NT2/D1 (cell line): Measurements from ENCODE around the gene PDE6B.

ENCODE experiments used
- YY1 ChIP-seq: IDR thresholded peaks from 2 replicates; pipeline ENCODE4 v1.6.1; 2011; ENCODE audit not compliant: insufficient read length, insufficient read depth
- ZNF274 ChIP-seq: IDR thresholded peaks from 2 replicates; pipeline ENCODE4 v1.6.1; 2011; ENCODE audit warnings: mild to moderate bottlenecking, low read depth, low read length

DNA sequence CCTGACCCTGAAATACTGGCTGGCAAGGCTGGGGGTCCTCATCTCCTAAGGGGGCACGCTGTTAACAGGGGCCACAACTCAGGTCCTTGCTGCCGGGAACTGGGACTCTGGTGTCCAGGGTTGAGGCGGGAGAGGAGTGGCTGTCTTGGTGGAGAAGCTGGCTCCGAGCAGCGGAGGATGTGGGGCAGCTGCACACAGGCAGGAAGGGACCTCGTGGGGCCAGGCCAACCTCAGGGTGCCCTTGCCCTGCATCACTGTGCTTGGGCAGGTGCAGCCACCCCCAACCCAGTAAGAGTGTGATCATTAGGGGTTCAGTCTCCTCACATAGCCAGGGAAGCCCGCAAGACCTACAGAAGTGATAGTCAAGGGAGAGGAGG lies 12.6 kb upstream of the PDE6B start:
- TF ChIP-seq YY1 (no peak), ZNF274 (no peak)
